H1 (cell line): ENCODE results near the gene CHD9NB. TPM values are rescaled to one million over a fixed set of nuclear protein-coding genes. Genes with fewer than 3 reads are reported as not detected.

Experiments used
- CTCF ChIA-PET: fragments of 300-600 bp; sonication (Branson Sonifier 250); formaldehyde crosslinking; loops from one replicate; lab custom pipeline; 2021; ENCODE audit not compliant: partially characterized antibody; lab: Charles Lee
- POLR2A ChIA-PET: fragments of 300-600 bp; sonication (Branson Sonifier 250); formaldehyde crosslinking; loops from one replicate; lab custom pipeline; 2021; ENCODE audit warnings: inconsistent platforms; ENCODE audit not compliant: partially characterized antibody; lab: Charles Lee
- DNase-seq, 2 experiments: peaks; one replicate each; pipeline versions ENCODE4 v3.0.0 to v3.0.0-alpha.2; 2010 to 2022; ENCODE audit warnings: low spot score in 2 of 2, low read depth in 1 of 2, mixed read lengths in 1 of 2
- FAIRE-seq: peaks from 2 replicates; lab custom pipeline; 2011; peaks lifted over from hg19 to GRCh38; lab: Jason Lieb, UNC
- H2AFZ ChIP-seq: 2 replicates; pipeline ENCODE4 v1.8.1; 2012; ENCODE audit warnings: low read length, inconsistent platforms
- H2AK5ac ChIP-seq: 2 replicates; pipeline ENCODE4 v1.6.1; 2013; ENCODE audit warnings: low read depth, low read length
- H2BK120ac ChIP-seq: replicated peaks from 2 replicates; pipeline ENCODE3; 2013; ENCODE audit warnings: low read depth, low read length, inconsistent platforms
- H2BK12ac ChIP-seq: 2 replicates; pipeline ENCODE4 v1.6.1; 2013; ENCODE audit warnings: low read depth, low read length
- H2BK15ac ChIP-seq: 2 replicates; pipeline ENCODE4 v1.6.1; 2013; ENCODE audit warnings: low read length
- H2BK20ac ChIP-seq: 2 replicates; pipeline ENCODE4 v1.6.1; 2013; ENCODE audit warnings: low read length
- H2BK5ac ChIP-seq: 2 replicates; pipeline ENCODE4 v1.6.1; 2013; ENCODE audit warnings: low read depth, low read length
- H3K14ac ChIP-seq: 2 replicates; pipeline ENCODE4 v1.6.1; 2013; ENCODE audit warnings: inconsistent platforms; ENCODE audit not compliant: insufficient read length
- H3K18ac ChIP-seq: 2 replicates; pipeline ENCODE4 v1.6.1; 2013; ENCODE audit warnings: low read length; ENCODE audit errors: extremely low read depth
- H3K23ac ChIP-seq: 2 replicates; pipeline ENCODE4 v1.6.1; 2013; ENCODE audit warnings: inconsistent platforms; ENCODE audit not compliant: insufficient read length
- H3K23me2 ChIP-seq: 2 replicates; pipeline ENCODE4 v1.6.1; 2013; ENCODE audit warnings: low read depth, low read length
- H3K27ac ChIP-seq: 2 replicates; pipeline ENCODE4 v1.6.1; 2011; ENCODE audit warnings: low read depth, low read length, inconsistent platforms
- H3K27me3 ChIP-seq, 4 experiments: replicated peaks in 1 of 4; 1 replicate in 1 of 4; 2 replicates in 3 of 4; pipeline versions ENCODE4 v1.6.1 to v1.8.1; 2011 to 2013; ENCODE audit warnings: low read length in 3 of 4, mild to moderate bottlenecking in 3 of 4, inconsistent platforms in 2 of 4, mixed read lengths in 2 of 4, moderate library complexity in 1 of 4; ENCODE audit not compliant: control insufficient read depth in 3 of 4, insufficient read depth in 3 of 4; ENCODE audit errors: extremely low read depth in 1 of 4
- H3K36me3 ChIP-seq, 4 experiments: 2 replicates each; pipeline versions ENCODE4 v1.6.1 to v1.8.1; 2011 to 2013; ENCODE audit warnings: mild to moderate bottlenecking in 4 of 4, low read length in 3 of 4, moderate library complexity in 2 of 4, control low read depth in 1 of 4, inconsistent platforms in 1 of 4; ENCODE audit not compliant: insufficient read depth in 4 of 4, control insufficient read depth in 2 of 4
- H3K4ac ChIP-seq: replicated peaks from 2 replicates; pipeline ENCODE3; 2013; ENCODE audit warnings: low read length, low read depth, mixed read lengths, inconsistent platforms; ENCODE audit not compliant: insufficient read length
- H3K4me1 ChIP-seq, 4 experiments: replicated peaks in 1 of 4; 1 replicate in 1 of 4; 2 replicates in 3 of 4; pipeline versions ENCODE4 v1.6.1 to v1.8.1; 2011 to 2013; ENCODE audit warnings: low read length in 3 of 4, inconsistent platforms in 2 of 4, mixed read lengths in 1 of 4; ENCODE audit not compliant: insufficient read depth in 4 of 4, control insufficient read depth in 3 of 4
- H3K4me2 ChIP-seq, 2 experiments: 2 replicates each; pipeline versions ENCODE4 v1.6.1 to v1.8.1; 2011 to 2013; ENCODE audit warnings: low read depth in 2 of 2, low read length in 2 of 2, control low read depth in 1 of 2, inconsistent platforms in 1 of 2, mild to moderate bottlenecking in 1 of 2; ENCODE audit not compliant: insufficient read depth in 1 of 2
- H3K4me3 ChIP-seq, 4 experiments: fragments of 200-600, 300-600 bp in 1 of 4; sonication (generic), shearing (Covaris generic), sonication (Bioruptor Twin) in 1 of 4; 2 replicates each; pipeline versions ENCODE4 v1.5.1 to v1.8.1; 2011 to 2016; ENCODE audit warnings: low read length in 4 of 4, low read depth in 3 of 4, control low read depth in 2 of 4, inconsistent platforms in 2 of 4, mild to moderate bottlenecking in 2 of 4, mixed read lengths in 1 of 4, moderate library complexity in 1 of 4; ENCODE audit not compliant: insufficient read depth in 2 of 4; ENCODE audit errors: extremely low read depth in 1 of 4
- H3K56ac ChIP-seq: replicated peaks from 2 replicates; pipeline ENCODE3; 2013; ENCODE audit warnings: low read depth, mild to moderate bottlenecking, mixed read lengths, low read length, inconsistent platforms; ENCODE audit not compliant: insufficient read length
- H3K79me1 ChIP-seq: 2 replicates; pipeline ENCODE4 v1.6.1; 2013; ENCODE audit warnings: low read depth, low read length, control low read depth
- H3K79me2 ChIP-seq, 2 experiments: 2 replicates each; pipeline versions ENCODE4 v1.6.1 to v1.8.1; 2012 to 2013; ENCODE audit warnings: low read length in 2 of 2, mild to moderate bottlenecking in 2 of 2, inconsistent platforms in 1 of 2; ENCODE audit not compliant: insufficient read depth in 2 of 2, control insufficient read depth in 1 of 2
- H3K9ac ChIP-seq, 4 experiments: replicated peaks in 1 of 4; 1 replicate in 1 of 4; 2 replicates in 3 of 4; pipeline versions ENCODE4 v1.6.1 to v1.8.1; 2011 to 2013; ENCODE audit warnings: low read depth in 3 of 4, low read length in 3 of 4, control low read depth in 2 of 4, mild to moderate bottlenecking in 2 of 4, moderate library complexity in 2 of 4, inconsistent platforms in 1 of 4; ENCODE audit errors: extremely low read depth in 1 of 4
- H3K9me3 ChIP-seq, 2 experiments: 2 replicates each; pipeline versions ENCODE4 v1.6.1 to v1.8.1; 2012 to 2013; ENCODE audit warnings: mild to moderate bottlenecking in 2 of 2, moderate library complexity in 2 of 2, control low read depth in 1 of 2, inconsistent platforms in 1 of 2, low read depth in 1 of 2, low read length in 1 of 2, mixed read lengths in 1 of 2; ENCODE audit not compliant: insufficient read depth in 2 of 2
- H4K20me1 ChIP-seq, 2 experiments: replicated peaks in 1 of 2; 2 replicates each; pipeline versions ENCODE3 to v1.8.1; 2011 to 2013; ENCODE audit warnings: inconsistent platforms in 2 of 2, low read length in 2 of 2, mild to moderate bottlenecking in 1 of 2; ENCODE audit not compliant: insufficient read depth in 2 of 2, control insufficient read depth in 1 of 2
- H4K5ac ChIP-seq: 2 replicates; pipeline ENCODE4 v1.6.1; 2013; ENCODE audit warnings: low read length, low read depth, mixed read lengths, inconsistent platforms; ENCODE audit not compliant: insufficient read length
- H4K8ac ChIP-seq: 2 replicates; pipeline ENCODE4 v1.8.0; 2013; ENCODE audit warnings: mild to moderate bottlenecking, moderate library complexity, low read length, inconsistent platforms; ENCODE audit not compliant: insufficient read depth; ENCODE audit errors: extremely low read depth
- H4K91ac ChIP-seq: replicated peaks from 2 replicates; pipeline ENCODE3; 2013; ENCODE audit warnings: low read length, mixed read lengths, inconsistent platforms; ENCODE audit not compliant: insufficient read length
- BCL11A ChIP-seq, 2 experiments: IDR thresholded peaks; one replicate each; pipeline ENCODE4 v1.6.1; 2011; ENCODE audit warnings: low read depth in 2 of 2, low read length in 2 of 2, mild to moderate bottlenecking in 2 of 2
- CHD2 ChIP-seq: IDR thresholded peaks from 2 replicates; pipeline ENCODE4 v1.6.1; 2012; ENCODE audit warnings: low read length, improper control_type of control experiment
- HDAC2 ChIP-seq, 2 experiments: fragments of 300-600 bp in 1 of 2; sonication (generic) in 1 of 2; IDR thresholded peaks; 2 replicates each; pipeline ENCODE4 v1.6.1; 2011 to 2012; ENCODE audit warnings: low read depth in 2 of 2, low read length in 2 of 2, mild to moderate bottlenecking in 2 of 2, moderate library complexity in 2 of 2, borderline replicate concordance in 1 of 2, inconsistent platforms in 1 of 2
- MAX ChIP-seq: IDR thresholded peaks from 2 replicates; pipeline ENCODE4 v1.6.1; 2012; ENCODE audit warnings: inconsistent platforms
- RNF2 ChIP-seq: fragments of 200-900, 300-1000 bp; sonication (generic); IDR thresholded peaks from 2 replicates; pipeline ENCODE4 v1.7.1; 2016; ENCODE audit warnings: borderline replicate concordance, low read depth, mild to moderate bottlenecking, antibody characterized with exemption, low read length; ENCODE audit not compliant: poor library complexity, severe bottlenecking; ENCODE audit errors: missing control alignments
- RXRA ChIP-seq: IDR thresholded peaks from 2 replicates; pipeline ENCODE4 v1.6.1; 2011; ENCODE audit warnings: low read depth, mild to moderate bottlenecking, low read length, moderate library complexity; ENCODE audit not compliant: insufficient read depth
- SIX5 ChIP-seq: IDR thresholded peaks from 2 replicates; pipeline ENCODE4 v1.6.1; 2011; ENCODE audit warnings: mild to moderate bottlenecking, low read depth, low read length
- TAF1 ChIP-seq: IDR thresholded peaks from 2 replicates; pipeline ENCODE4 v1.6.1; 2011; ENCODE audit warnings: mild to moderate bottlenecking, low read depth, low read length
- WGBS, 2 experiments: shearing (Covaris generic) in 1 of 2; methylation state at CpG; one replicate each; pipeline versions ENCODE4 v1.1.6 to v1.1.7; 2013 to 2015; ENCODE audit warnings: low lambda C conversion rate in 2 of 2, mixed read lengths in 2 of 2, inconsistent platforms in 1 of 2, low coverage in 1 of 2, missing lambda C conversion rate in 1 of 2; ENCODE audit not compliant: insufficient replicate concordance in 2 of 2, insufficient coverage in 1 of 2, insufficient read length in 1 of 2; ENCODE audit errors: extremely low coverage in 1 of 2, missing lambda C conversion rate in 1 of 2; 5-methylcytosine and 5-hydroxymethylcytosine counted together
- polyA plus RNA-seq, 7 experiments: library from polyadenylated mRNA; depleted of rRNA in 3 of 7; stranded (reverse) in 5 of 7; unstranded in 2 of 7; fragments of >200 nt in 5 of 7; fragments of 200-250 nt in 2 of 7; gene quantifications; 1 replicate in 5 of 7; 2 replicates in 1 of 7; 4 replicates in 1 of 7; pipeline versions ENCODE4 v1.2.1 to v1.2.3, GENCODE V29; 2011 to 2013; ENCODE audit warnings: missing spikeins in 2 of 7, mixed read lengths in 2 of 7
- total RNA-seq: library from RNA; stranded (reverse); fragmentation: NEBNext Ultra II Directional; extraction: Animal tissue kit (Norgen Biotek cat#: 25700); gene quantifications from 2 replicates; pipeline ENCODE4 v1.2.1, GENCODE V29; 2021

The CHD9NB gene
- total and polyA plus RNA-seq, 2 of the 8 experiments (the other 6 are each of a cell fraction or from before 2014, with no cell fraction given): 4.5 to 5.9 TPM

GRCh38 chr16:52993179-52993578 lies 59.5 kb downstream of the CHD9NB start:
- Histone ChIP-seq H3K9ac (no peak overlapping the region), H4K5ac (no peak overlapping the region), H2BK120ac (no peak overlapping the region), H2BK20ac (no peak overlapping the region), H3K18ac (no peak overlapping the region), H3K79me2 (no peaks in the 10 kb centered on the region), H3K27ac (no peak overlapping the region), H3K27me3 (no peaks in the 10 kb centered on the region), H2BK5ac (no peak overlapping the region), H3K4me2 (no peak overlapping the region), H3K9me3 (no peaks in the 10 kb centered on the region), H3K4me3 (no peak overlapping the region), H3K4me1 (peaks cover 0 to 5% (median 1%) of the 10 kb centered on the region in 4 experiments; a peak in 1 of 7 replicates), H3K23ac (no peak overlapping the region), H2BK15ac (no peak overlapping the region), H3K36me3 (no peaks in the 10 kb centered on the region), H3K23me2 (no peaks in the 10 kb centered on the region), H4K91ac (no peak overlapping the region), H2AK5ac (no peak overlapping the region), H3K14ac (no peak overlapping the region), H3K4ac (no peak overlapping the region), H4K20me1 (no peaks in the 10 kb centered on the region), H2AFZ (no peak overlapping the region), H3K79me1 (no peaks in the 10 kb centered on the region), H4K8ac (no peak overlapping the region), H2BK12ac (no peak overlapping the region), H3K56ac (no peak overlapping the region)
- 70% methylated on average over 3 of the region's 3 CpGs; no CpG with 5 or more reads in 1 of the 2 experiments for WGBS, 2 experiments
- no peak for DNase-seq
- TF ChIP-seq TAF1 (no peak), RXRA (no peak), BCL11A (IDR thresholded peaks at IDR 0.05; ENCODE audit: low read depth in 2 of 2, low read length in 2 of 2) (no peak), CHD2 (no peak), MAX (no peak), SIX5 (no peak), RNF2 (no peak), HDAC2 (IDR thresholded peaks at IDR 0.05; ENCODE audit: borderline replicate concordance in 1 of 2, low read depth in 2 of 2, low read length in 2 of 2) (no peak)
- POLR2A ChIA-PET: no interaction called here
- CTCF ChIA-PET: interaction anchor here (0.9 to 1.7 kb wide), 5 partner anchors 10 to 924 kb away, joined by 3 to 6 read pairs (median 4); no protein-coding TSS in a partner anchor
- FAIRE-seq: peak; percentile 19
